HAP-1 (cell line): ENCODE results near the gene THRB.
A peak's percentile ranks its signal among the peaks of the same experiment; 100 is the strongest.

Source experiments
- DNase-seq, 2 experiments: peaks; one replicate each; pipeline ENCODE4 v3.0.0-alpha.2; 2016 to 2020; ENCODE audit warnings: low spot score in 2 of 2
- H3K27me3 ChIP-seq: fragments of 250-450 bp; sonication (Bioruptor Pico); 2 replicates; pipeline ENCODE4 v1.5.1; 2020; ENCODE audit warnings: low read depth, mild to moderate bottlenecking, moderate library complexity
- H3K36me3 ChIP-seq: fragments of 250-450 bp; sonication (Bioruptor Pico); replicated peaks from 2 replicates; pipeline ENCODE4 v1.5.1; 2020; ENCODE audit warnings: mild to moderate bottlenecking
- H3K4me1 ChIP-seq: fragments of 250-450 bp; sonication (Bioruptor Pico); 2 replicates; pipeline ENCODE4 v1.5.1; 2020; ENCODE audit warnings: mild to moderate bottlenecking
- H3K4me3 ChIP-seq: fragments of 250-450 bp; sonication (Bioruptor Pico); 2 replicates; pipeline ENCODE4 v1.5.1; 2020; ENCODE audit warnings: mild to moderate bottlenecking, moderate library complexity
- H3K9me3 ChIP-seq: fragments of 250-450 bp; sonication (Bioruptor Pico); 2 replicates; pipeline ENCODE4 v1.5.1; 2020; ENCODE audit warnings: mild to moderate bottlenecking, moderate library complexity
- in situ Hi-C: fragments of 300-500 bp; cut with MboI; formaldehyde crosslinking; loops from 3 replicates; pipeline ENCODE4 v1.14.3; 2020; ENCODE audit warnings: low sequenced_read_pairs, inconsistent platforms, mixed read lengths

The THRB gene

GRCh38 chr3:24474862-24475261 lies 19.8 kb downstream of the THRB start:
- no peak for DNase-seq
- in situ Hi-C loops, result loop anchor here (25.0 kb wide), 1 partner anchor 488 kb away; no protein-coding TSS in a partner anchor
- no peaks in the 10 kb centered on the region for H3K36me3 ChIP-seq
- peaks cover 41% of the 10 kb centered on the region for H3K4me1 ChIP-seq
- H3K27me3 ChIP-seq, result no peaks in the 10 kb centered on the region
- no peak overlapping the region for H3K4me3 ChIP-seq
- H3K9me3 ChIP-seq, result no peaks in the 10 kb centered on the region

GRCh38 chr3:24472358-24472757 lies 22.3 kb downstream of the THRB start:
- Histone ChIP-seq H3K4me3 (no peak overlapping the region), H3K4me1 (peaks cover 23% of the 10 kb centered on the region), H3K27me3 (no peaks in the 10 kb centered on the region), H3K9me3 (no peaks in the 10 kb centered on the region), H3K36me3 (no peaks in the 10 kb centered on the region)
- in situ Hi-C loops, result no loop called here
- peak in 1 of 2 experiments; percentile 53 for DNase-seq

- Histone ChIP-seq H3K36me3 (no peaks in the 10 kb centered on the region), H3K9me3 (no peaks in the 10 kb centered on the region), H3K4me3 (no peak overlapping the region), H3K27me3 (no peaks in the 10 kb centered on the region), H3K4me1 (peaks cover 15% of the 10 kb centered on the region)
- no peak for DNase-seq
- in situ Hi-C loops, result no loop called here
Observed at GRCh38 chr3:24471486-24471885, 23.2 kb downstream of the THRB start.

- Histone ChIP-seq H3K9me3 (no peaks in the 10 kb centered on the region), H3K36me3 (no peaks in the 10 kb centered on the region), H3K4me3 (no peak overlapping the region), H3K4me1 (peaks cover 6% of the 10 kb centered on the region), H3K27me3 (no peaks in the 10 kb centered on the region)
- in situ Hi-C loops, result no loop called here
- peak in 1 of 2 experiments; percentile 66 for DNase-seq
Observed at GRCh38 chr3:24470277-24470676, 24.4 kb downstream of the THRB start.

GRCh38 chr3:24464389-24464788 lies 30.3 kb downstream of the THRB start:
- no peak overlapping the region for H3K4me3 ChIP-seq
- in situ Hi-C loops, result no loop called here
- H3K36me3 ChIP-seq, result no peaks in the 10 kb centered on the region
- no peak for DNase-seq
- H3K9me3 ChIP-seq, result no peaks in the 10 kb centered on the region
- H3K27me3 ChIP-seq, result no peaks in the 10 kb centered on the region
- no peaks in the 10 kb centered on the region; the same call in 1 of the 2 replicates for H3K4me1 ChIP-seq

- in situ Hi-C loops, result no loop called here
- H3K4me1 ChIP-seq, result no peaks in the 10 kb centered on the region; the same call in 1 of the 2 replicates
- no peak for DNase-seq
Observed at GRCh38 chr3:24462737-24463136, 31.9 kb downstream of the THRB start.

GRCh38 chr3:24460974-24461373 lies 33.7 kb downstream of the THRB start:
- Histone ChIP-seq H3K9me3 (no peaks in the 10 kb centered on the region), H3K4me3 (no peak overlapping the region), H3K36me3 (no peaks in the 10 kb centered on the region), H3K27me3 (no peaks in the 10 kb centered on the region), H3K4me1 (no peaks in the 10 kb centered on the region; the same call in 1 of the 2 replicates)
- in situ Hi-C loops, result no loop called here
- DNase-seq, result no peak

More at GRCh38 chr3:24462737-24463136, 31.9 kb downstream of the THRB start:
- H3K9me3 ChIP-seq, result no peaks in the 10 kb centered on the region
- no peaks in the 10 kb centered on the region for H3K36me3 ChIP-seq
- H3K27me3 ChIP-seq, result no peaks in the 10 kb centered on the region
- H3K4me3 ChIP-seq, result no peak overlapping the region

- H3K4me1 ChIP-seq, result no peaks in the 10 kb centered on the region; the same call in 1 of the 2 replicates
- H3K27me3 ChIP-seq, result no peaks in the 10 kb centered on the region
- no peak overlapping the region for H3K4me3 ChIP-seq
- DNase-seq, result no peak
- H3K36me3 ChIP-seq, result no peaks in the 10 kb centered on the region
- H3K9me3 ChIP-seq, result no peaks in the 10 kb centered on the region
- in situ Hi-C loops, result no loop called here
Observed at GRCh38 chr3:24457719-24458118, 36.9 kb downstream of the THRB start.

- Histone ChIP-seq H3K4me1 (peaks cover 11% of the 10 kb centered on the region), H3K4me3 (no peak overlapping the region), H3K9me3 (no peaks in the 10 kb centered on the region), H3K36me3 (no peaks in the 10 kb centered on the region), H3K27me3 (no peaks in the 10 kb centered on the region)
- DNase-seq, result no peak
- in situ Hi-C loops, result no loop called here
Observed at GRCh38 chr3:24454856-24455255, 39.8 kb downstream of the THRB start.

- H3K36me3 ChIP-seq, result no peaks in the 10 kb centered on the region
- H3K9me3 ChIP-seq, result no peaks in the 10 kb centered on the region
- H3K4me3 ChIP-seq, result no peak overlapping the region
- H3K27me3 ChIP-seq, result no peaks in the 10 kb centered on the region
- in situ Hi-C loops, result no loop called here
- no peak for DNase-seq
- H3K4me1 ChIP-seq, result peaks cover 11% of the 10 kb centered on the region
Observed at GRCh38 chr3:24454393-24454792, 40.3 kb downstream of the THRB start.

GRCh38 chr3:24451461-24452099 lies 43.1 kb downstream of the THRB start:
- no peaks in the 10 kb centered on the region for H3K9me3 ChIP-seq
- H3K4me3 ChIP-seq, result no peak overlapping the region
- H3K36me3 ChIP-seq, result no peaks in the 10 kb centered on the region
- in situ Hi-C loops, result no loop called here
- H3K4me1 ChIP-seq, result peaks cover 11% of the 10 kb centered on the region
- no peaks in the 10 kb centered on the region for H3K27me3 ChIP-seq
- DNase-seq, result no peak

GRCh38 chr3:24450160-24450907 lies 44.3 kb downstream of the THRB start:
- peaks cover 11% of the 10 kb centered on the region for H3K4me1 ChIP-seq
- no peaks in the 10 kb centered on the region for H3K36me3 ChIP-seq
- in situ Hi-C loops, result no loop called here
- no peaks in the 10 kb centered on the region for H3K27me3 ChIP-seq
- peak in 1 of 2 experiments; percentile 41 for DNase-seq
- no peak overlapping the region for H3K4me3 ChIP-seq
- H3K9me3 ChIP-seq, result no peaks in the 10 kb centered on the region

GRCh38 chr3:24447836-24448235 lies 46.8 kb downstream of the THRB start:
- Histone ChIP-seq H3K27me3 (no peaks in the 10 kb centered on the region), H3K4me1 (peaks cover 11% of the 10 kb centered on the region), H3K36me3 (no peaks in the 10 kb centered on the region), H3K9me3 (no peaks in the 10 kb centered on the region), H3K4me3 (no peak overlapping the region)
- no peak for DNase-seq
- in situ Hi-C loops, result no loop called here

- in situ Hi-C loops, result no loop called here
- peaks cover 11% of the 10 kb centered on the region; the same call in 1 of the 2 replicates for H3K4me1 ChIP-seq
- no peaks in the 10 kb centered on the region for H3K9me3 ChIP-seq
- no peak overlapping the region for H3K4me3 ChIP-seq
- H3K36me3 ChIP-seq, result no peaks in the 10 kb centered on the region
- no peaks in the 10 kb centered on the region for H3K27me3 ChIP-seq
- no peak for DNase-seq
Observed at GRCh38 chr3:24446032-24446431, 48.6 kb downstream of the THRB start.
